H9 (cell line): ENCODE data around the gene COA5. TPM values are rescaled to one million over a fixed set of nuclear protein-coding genes. Genes with fewer than 3 reads are reported as not detected.

ENCODE experiments used
- DNase-seq: peaks from one replicate; pipeline ENCODE4 v3.0.0-alpha.2; 2017
- H2AFZ ChIP-seq: one replicate; pipeline ENCODE4 v1.6.1; 2013; ENCODE audit warnings: mild to moderate bottlenecking, low read length, control low read depth, moderate library complexity
- H2AK5ac ChIP-seq: 2 replicates; pipeline ENCODE4 v1.6.1; 2013; ENCODE audit warnings: low read length, control low read depth, mixed read lengths; ENCODE audit not compliant: insufficient read length
- H2BK120ac ChIP-seq: one replicate; pipeline ENCODE4 v1.6.1; 2013; ENCODE audit warnings: low read depth, mild to moderate bottlenecking, low read length, control low read depth, inconsistent platforms; ENCODE audit not compliant: poor library complexity, severe bottlenecking
- H2BK12ac ChIP-seq: 2 replicates; pipeline ENCODE4 v1.6.1; 2013; ENCODE audit warnings: low read length, control low read depth, mixed read lengths, low read depth; ENCODE audit not compliant: insufficient read length
- H2BK15ac ChIP-seq: 2 replicates; pipeline ENCODE4 v1.6.1; 2013; ENCODE audit warnings: low read depth, low read length, control low read depth
- H2BK20ac ChIP-seq: one replicate; pipeline ENCODE4 v1.6.1; 2013; ENCODE audit warnings: low read depth, mild to moderate bottlenecking, low read length, control low read depth, inconsistent platforms; ENCODE audit not compliant: poor library complexity, severe bottlenecking
- H2BK5ac ChIP-seq: 2 replicates; pipeline ENCODE4 v1.6.1; 2013; ENCODE audit warnings: low read length, control low read depth, mixed read lengths; ENCODE audit not compliant: insufficient read length
- H3K14ac ChIP-seq: 2 replicates; pipeline ENCODE4 v1.6.1; 2013; ENCODE audit warnings: low read length, control low read depth; ENCODE audit not compliant: insufficient read depth
- H3K18ac ChIP-seq: 2 replicates; pipeline ENCODE4 v1.6.1; 2013; ENCODE audit warnings: low read depth, mild to moderate bottlenecking, mixed read lengths, low read length, control low read depth; ENCODE audit not compliant: insufficient read length
- H3K23ac ChIP-seq: 2 replicates; pipeline ENCODE4 v1.6.1; 2013; ENCODE audit warnings: low read length, control low read depth, mixed read lengths, low read depth; ENCODE audit not compliant: insufficient read length
- H3K23me2 ChIP-seq: 2 replicates; pipeline ENCODE4 v1.6.1; 2013; ENCODE audit warnings: low read depth, mild to moderate bottlenecking, mixed read lengths, low read length, control low read depth; ENCODE audit not compliant: insufficient read length, poor library complexity, severe bottlenecking
- H3K27ac ChIP-seq: 2 replicates; pipeline ENCODE4 v1.5.1; 2013; ENCODE audit warnings: low read length, control low read depth, mixed read lengths, low read depth; ENCODE audit not compliant: insufficient read length
- H3K27me3 ChIP-seq: 2 replicates; pipeline ENCODE4 v1.6.1; 2013; ENCODE audit warnings: low read length, control low read depth, inconsistent platforms; ENCODE audit not compliant: insufficient read depth
- H3K4ac ChIP-seq: 2 replicates; pipeline ENCODE4 v1.6.1; 2013; ENCODE audit warnings: low read depth, mild to moderate bottlenecking, control low read depth, inconsistent platforms, low read length, moderate library complexity
- H3K4me1 ChIP-seq: 2 replicates; pipeline ENCODE4 v1.6.1; 2013; ENCODE audit warnings: low read length, control low read depth, inconsistent platforms; ENCODE audit not compliant: insufficient read depth
- H3K4me2 ChIP-seq: 2 replicates; pipeline ENCODE4 v1.6.1; 2013; ENCODE audit warnings: low read length, control low read depth, mixed read lengths; ENCODE audit not compliant: insufficient read length, insufficient read depth
- H3K56ac ChIP-seq: 2 replicates; pipeline ENCODE4 v1.6.1; 2013; ENCODE audit warnings: low read depth, mild to moderate bottlenecking, mixed read lengths, low read length, control low read depth; ENCODE audit not compliant: insufficient read length
- H3K79me1 ChIP-seq: 2 replicates; pipeline ENCODE4 v1.6.1; 2013; ENCODE audit warnings: low read depth, mild to moderate bottlenecking, moderate library complexity, low read length, control low read depth, inconsistent platforms; ENCODE audit not compliant: insufficient read depth, poor library complexity, severe bottlenecking
- H3K79me2 ChIP-seq: 2 replicates; pipeline ENCODE4 v1.6.1; 2013; ENCODE audit warnings: low read length, control low read depth, inconsistent platforms; ENCODE audit not compliant: insufficient read depth
- H3K9ac ChIP-seq: 2 replicates; pipeline ENCODE4 v1.6.1; 2013; ENCODE audit warnings: low read length, control low read depth, mixed read lengths; ENCODE audit not compliant: insufficient read length; ENCODE audit errors: extremely low read depth
- H3K9me3 ChIP-seq: one replicate; pipeline ENCODE4 v1.6.1; 2013; ENCODE audit warnings: low read depth, low read length, inconsistent platforms; ENCODE audit not compliant: control insufficient read depth
- H3T11ph ChIP-seq: one replicate; pipeline ENCODE4 v1.6.1; 2013; ENCODE audit warnings: mild to moderate bottlenecking, low read length, control low read depth, inconsistent platforms
- H4K20me1 ChIP-seq: one replicate; pipeline ENCODE4 v1.6.1; 2013; ENCODE audit not compliant: control insufficient read depth, insufficient read length, insufficient read depth
- H4K5ac ChIP-seq: 2 replicates; pipeline ENCODE4 v1.6.1; 2013; ENCODE audit warnings: low read depth, mild to moderate bottlenecking, mixed read lengths, low read length, control low read depth; ENCODE audit not compliant: insufficient read length
- H4K8ac ChIP-seq: replicated peaks from 2 replicates; pipeline ENCODE4 v1.6.1; 2013; ENCODE audit warnings: low read length, control low read depth, mixed read lengths, low read depth; ENCODE audit not compliant: insufficient read length
- H4K91ac ChIP-seq: 2 replicates; pipeline ENCODE4 v1.6.1; 2013; ENCODE audit warnings: low read depth, mild to moderate bottlenecking, moderate library complexity, mixed read lengths, low read length, control low read depth; ENCODE audit not compliant: insufficient read length
- H3K27ac Mint-ChIP-seq, 3 experiments: 2 replicates in 2 of 3; 3 replicates in 1 of 3; pipeline ENCODE4 v1.8.0; 2020 to 2021; ENCODE audit warnings: mixed read lengths in 3 of 3, mild to moderate bottlenecking in 1 of 3, moderate library complexity in 1 of 3
- H3K27me3 Mint-ChIP-seq: 2 replicates; pipeline ENCODE4 v1.8.0; 2021; ENCODE audit warnings: low read depth, mild to moderate bottlenecking, moderate library complexity, mixed read lengths
- H3K36me3 Mint-ChIP-seq, 3 experiments: 2 replicates in 2 of 3; 3 replicates in 1 of 3; pipeline ENCODE4 v1.8.0; 2020 to 2021; ENCODE audit warnings: low read depth in 3 of 3, mixed read lengths in 3 of 3; ENCODE audit not compliant: insufficient read depth in 1 of 3
- H3K4me1 Mint-ChIP-seq, 2 experiments: 2 replicates each; pipeline ENCODE4 v1.8.0; 2020; ENCODE audit warnings: mixed read lengths in 2 of 2
- H3K4me3 Mint-ChIP-seq, 2 experiments: 2 replicates in 1 of 2; 3 replicates in 1 of 2; pipeline ENCODE4 v1.8.0; 2020 to 2021; ENCODE audit warnings: mild to moderate bottlenecking in 2 of 2, mixed read lengths in 2 of 2, moderate library complexity in 1 of 2
- H3K9me3 Mint-ChIP-seq, 2 experiments: 2 replicates in 1 of 2; 3 replicates in 1 of 2; pipeline ENCODE4 v1.8.0; 2020; ENCODE audit warnings: mild to moderate bottlenecking in 2 of 2, mixed read lengths in 2 of 2, moderate library complexity in 1 of 2
- WGBS: extraction: QIAGEN DNeasy Blood & Tissue Kit; methylation state at CpG from one replicate; pipeline ENCODE4 v1.1.7; 2013; ENCODE audit warnings: missing lambda C conversion rate, low lambda C conversion rate, mixed read lengths; ENCODE audit not compliant: insufficient read length; ENCODE audit errors: extremely low coverage; 5-methylcytosine and 5-hydroxymethylcytosine counted together
- total RNA-seq: library from RNA; stranded (reverse); gene quantifications from 2 replicates; pipeline ENCODE4 v1.2.1, GENCODE V29; 2021
- TF ChIP-seq, protein P1 (sequence below): fragments of 200-600 bp; sonication (generic); conservative IDR thresholded peaks from 3 replicates; pipeline ENCODE4 v1.8.0; 2021; ENCODE audit warnings: antibody characterized with exemption, mild to moderate bottlenecking

The COA5 gene
- total RNA-seq, 1 experiment from 2014 or later, result 23.6 TPM

GRCh38 chr2:98578231-98578630, 30.1 kb downstream of the COA5 start:
- Histone ChIP-seq H3K23me2 (no peaks in the 10 kb centered on the region), H3K9ac (no peak overlapping the region), H2BK15ac (no peak overlapping the region), H3K14ac (no peak overlapping the region), H2BK12ac (no peak overlapping the region), H3K79me2 (no peaks in the 10 kb centered on the region), H4K91ac (no peak overlapping the region), H4K20me1 (no peaks in the 10 kb centered on the region), H2BK120ac (no peak overlapping the region), H3K9me3 (no peaks in the 10 kb centered on the region), H3K27ac (no peak overlapping the region), H3K4me2 (no peak overlapping the region), H2AFZ (no peak overlapping the region), H4K8ac (no peak overlapping the region), H3K27me3 (no peaks in the 10 kb centered on the region), H2AK5ac (no peak overlapping the region), H3K56ac (no peak overlapping the region), H3K23ac (no peak overlapping the region), H3T11ph (no peak overlapping the region), H3K79me1 (no peaks in the 10 kb centered on the region), H2BK5ac (no peak overlapping the region), H4K5ac (no peak overlapping the region), H2BK20ac (no peak overlapping the region), H3K4me1 (no peaks in the 10 kb centered on the region), H3K4ac (no peak overlapping the region), H3K18ac (no peak overlapping the region)
- peaks cover 2 to 62% (median 36%) of the 10 kb centered on the region in 3 experiments; a peak in 6 of 7 replicates for H3K36me3 Mint-ChIP-seq
- H3K27ac Mint-ChIP-seq, result peak overlapping the region in 1 of 3 experiments; percentile 85; a peak in 1 of 7 replicates
- no peak for DNase-seq
- no peaks in the 10 kb centered on the region for H3K4me1 Mint-ChIP-seq
- H3K27me3 Mint-ChIP-seq, result no peaks in the 10 kb centered on the region
- no CpG with 5 or more reads among the region's 9 CpGs for WGBS
- H3K9me3 Mint-ChIP-seq, result no peaks in the 10 kb centered on the region
- no peak overlapping the region; a peak in 1 of 5 replicates for H3K4me3 Mint-ChIP-seq
- TF ChIP-seq, protein P1, sequence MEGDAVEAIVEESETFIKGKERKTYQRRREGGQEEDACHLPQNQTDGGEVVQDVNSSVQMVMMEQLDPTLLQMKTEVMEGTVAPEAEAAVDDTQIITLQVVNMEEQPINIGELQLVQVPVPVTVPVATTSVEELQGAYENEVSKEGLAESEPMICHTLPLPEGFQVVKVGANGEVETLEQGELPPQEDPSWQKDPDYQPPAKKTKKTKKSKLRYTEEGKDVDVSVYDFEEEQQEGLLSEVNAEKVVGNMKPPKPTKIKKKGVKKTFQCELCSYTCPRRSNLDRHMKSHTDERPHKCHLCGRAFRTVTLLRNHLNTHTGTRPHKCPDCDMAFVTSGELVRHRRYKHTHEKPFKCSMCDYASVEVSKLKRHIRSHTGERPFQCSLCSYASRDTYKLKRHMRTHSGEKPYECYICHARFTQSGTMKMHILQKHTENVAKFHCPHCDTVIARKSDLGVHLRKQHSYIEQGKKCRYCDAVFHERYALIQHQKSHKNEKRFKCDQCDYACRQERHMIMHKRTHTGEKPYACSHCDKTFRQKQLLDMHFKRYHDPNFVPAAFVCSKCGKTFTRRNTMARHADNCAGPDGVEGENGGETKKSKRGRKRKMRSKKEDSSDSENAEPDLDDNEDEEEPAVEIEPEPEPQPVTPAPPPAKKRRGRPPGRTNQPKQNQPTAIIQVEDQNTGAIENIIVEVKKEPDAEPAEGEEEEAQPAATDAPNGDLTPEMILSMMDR, result no peak
